GM10266 (cell line): ENCODE data around the gene SELENOK.
A peak's percentile ranks its signal among the peaks of the same experiment; 100 is the strongest.

ENCODE experiments used
- DNase-seq: peaks from one replicate; pipeline ENCODE4 v3.0.0; 2012; ENCODE audit errors: extremely low spot score
- TF ChIP-seq, protein P1 (sequence below): IDR thresholded peaks from 2 replicates; pipeline ENCODE4 v1.5.1; 2012; ENCODE audit warnings: mild to moderate bottlenecking, low read depth; ENCODE audit not compliant: control insufficient read depth, insufficient read depth; ENCODE audit errors: missing control alignments

Gene SELENOK

DNA sequence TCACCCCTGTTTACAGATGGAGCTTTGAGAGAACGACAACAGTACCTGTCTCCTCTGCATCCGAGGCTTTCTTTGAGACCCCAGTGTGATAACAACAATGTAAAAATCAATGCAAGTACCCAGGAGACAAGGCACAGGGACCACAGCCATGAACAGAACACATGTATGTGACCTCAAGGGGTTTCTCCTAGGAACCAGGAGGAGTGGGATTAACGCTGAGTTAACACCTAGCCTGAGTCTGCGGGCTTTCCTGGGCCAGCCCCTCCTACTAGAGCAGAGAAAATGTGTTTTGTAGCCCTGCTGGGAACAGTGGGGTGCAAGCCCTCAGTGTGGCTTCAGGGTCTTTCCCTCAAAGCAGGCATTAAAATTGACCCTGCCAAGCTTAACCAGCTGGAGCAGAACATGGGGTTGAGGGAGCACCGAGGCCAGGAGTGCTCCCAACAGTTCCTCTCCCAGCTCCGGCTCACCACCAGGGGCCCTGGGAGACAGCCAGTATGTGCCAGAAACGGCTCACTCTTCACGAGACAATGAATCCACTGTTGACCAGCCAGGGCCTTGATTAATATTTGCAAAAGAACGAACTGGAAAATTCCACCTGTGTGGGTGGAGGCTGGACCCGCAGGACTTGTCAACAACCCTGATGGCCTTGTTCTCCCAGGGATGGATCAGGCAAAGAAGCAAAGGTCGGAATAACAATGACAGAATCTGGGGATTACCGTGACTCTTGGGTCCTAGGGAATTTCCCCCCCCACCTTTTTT, 49.0 kb downstream of the SELENOK start:
- TF ChIP-seq, protein P1, sequence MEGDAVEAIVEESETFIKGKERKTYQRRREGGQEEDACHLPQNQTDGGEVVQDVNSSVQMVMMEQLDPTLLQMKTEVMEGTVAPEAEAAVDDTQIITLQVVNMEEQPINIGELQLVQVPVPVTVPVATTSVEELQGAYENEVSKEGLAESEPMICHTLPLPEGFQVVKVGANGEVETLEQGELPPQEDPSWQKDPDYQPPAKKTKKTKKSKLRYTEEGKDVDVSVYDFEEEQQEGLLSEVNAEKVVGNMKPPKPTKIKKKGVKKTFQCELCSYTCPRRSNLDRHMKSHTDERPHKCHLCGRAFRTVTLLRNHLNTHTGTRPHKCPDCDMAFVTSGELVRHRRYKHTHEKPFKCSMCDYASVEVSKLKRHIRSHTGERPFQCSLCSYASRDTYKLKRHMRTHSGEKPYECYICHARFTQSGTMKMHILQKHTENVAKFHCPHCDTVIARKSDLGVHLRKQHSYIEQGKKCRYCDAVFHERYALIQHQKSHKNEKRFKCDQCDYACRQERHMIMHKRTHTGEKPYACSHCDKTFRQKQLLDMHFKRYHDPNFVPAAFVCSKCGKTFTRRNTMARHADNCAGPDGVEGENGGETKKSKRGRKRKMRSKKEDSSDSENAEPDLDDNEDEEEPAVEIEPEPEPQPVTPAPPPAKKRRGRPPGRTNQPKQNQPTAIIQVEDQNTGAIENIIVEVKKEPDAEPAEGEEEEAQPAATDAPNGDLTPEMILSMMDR = no peak
- no peak for DNase-seq

DNA sequence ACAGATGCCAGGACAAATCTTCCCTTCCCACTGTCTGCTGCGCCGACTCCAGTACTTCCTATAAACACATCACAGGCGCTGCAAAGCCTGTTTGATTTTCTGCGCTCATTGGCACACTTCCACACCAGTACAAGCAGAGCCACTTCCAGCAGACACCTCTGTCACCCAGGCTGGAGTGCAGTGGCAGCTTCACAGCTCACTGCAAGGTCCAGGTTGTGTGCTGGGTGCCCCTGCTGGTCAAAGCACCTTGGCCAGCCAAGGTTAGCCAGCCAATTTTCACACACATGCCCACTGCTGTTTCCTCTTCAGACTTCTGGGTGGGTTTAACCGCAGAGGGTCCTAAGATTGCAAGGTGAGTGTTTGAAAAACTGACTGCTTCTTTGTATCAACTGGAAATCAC, 50.4 kb downstream of the SELENOK start:
- TF ChIP-seq, protein P1 = peak; percentile 14
- no peak for DNase-seq

DNA sequence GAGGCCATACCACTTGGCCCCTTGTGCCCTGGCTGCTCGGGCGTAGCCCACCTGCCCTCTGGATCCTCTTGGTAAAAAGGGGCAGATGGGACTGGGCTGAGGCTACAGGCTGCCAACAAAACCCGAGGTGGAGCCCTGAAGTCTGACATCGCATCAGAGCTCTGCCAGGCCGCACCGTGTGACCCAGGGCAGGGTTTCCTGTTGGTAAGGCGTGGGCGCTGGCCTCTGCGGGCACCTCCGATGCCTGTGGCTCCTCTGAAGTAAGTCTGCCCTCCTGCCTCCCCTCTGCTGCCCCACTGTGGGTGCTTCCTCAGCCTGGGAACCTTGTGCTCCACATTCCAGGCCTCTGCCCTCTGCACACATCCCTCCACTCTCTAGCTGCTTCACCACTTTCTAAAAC, 54.3 kb downstream of the SELENOK start:
- TF ChIP-seq, protein P1 = no peak
- DNase-seq = no peak

- TF ChIP-seq, protein P1 = no peak
Measured at GRCh38 chr3:53836084-53836872, 55.4 kb downstream of the SELENOK start.

DNA sequence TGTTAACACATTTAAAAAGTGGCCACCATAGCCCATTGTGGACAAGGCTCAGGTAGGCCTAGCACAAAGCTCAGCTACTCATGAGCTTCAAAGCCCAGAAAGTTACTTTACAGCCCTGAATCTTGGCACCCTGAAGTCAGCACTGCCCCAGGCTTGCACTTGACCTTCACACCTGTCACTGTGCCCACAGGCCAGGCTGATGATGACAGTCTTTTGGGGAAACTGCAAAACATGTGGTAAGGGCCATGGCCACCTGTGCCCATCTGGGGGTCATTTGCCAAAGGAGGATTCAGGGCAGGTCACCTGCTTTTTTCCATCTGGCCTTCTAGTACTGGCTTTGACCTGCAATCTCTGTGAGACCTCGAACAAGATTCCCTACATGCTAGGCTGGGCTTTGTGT, 56.4 kb downstream of the SELENOK start:
- TF ChIP-seq, protein P1 = no peak
- DNase-seq = no peak

More at GRCh38 chr3:53836084-53836872, 55.4 kb downstream of the SELENOK start:
- no peak for DNase-seq

DNA sequence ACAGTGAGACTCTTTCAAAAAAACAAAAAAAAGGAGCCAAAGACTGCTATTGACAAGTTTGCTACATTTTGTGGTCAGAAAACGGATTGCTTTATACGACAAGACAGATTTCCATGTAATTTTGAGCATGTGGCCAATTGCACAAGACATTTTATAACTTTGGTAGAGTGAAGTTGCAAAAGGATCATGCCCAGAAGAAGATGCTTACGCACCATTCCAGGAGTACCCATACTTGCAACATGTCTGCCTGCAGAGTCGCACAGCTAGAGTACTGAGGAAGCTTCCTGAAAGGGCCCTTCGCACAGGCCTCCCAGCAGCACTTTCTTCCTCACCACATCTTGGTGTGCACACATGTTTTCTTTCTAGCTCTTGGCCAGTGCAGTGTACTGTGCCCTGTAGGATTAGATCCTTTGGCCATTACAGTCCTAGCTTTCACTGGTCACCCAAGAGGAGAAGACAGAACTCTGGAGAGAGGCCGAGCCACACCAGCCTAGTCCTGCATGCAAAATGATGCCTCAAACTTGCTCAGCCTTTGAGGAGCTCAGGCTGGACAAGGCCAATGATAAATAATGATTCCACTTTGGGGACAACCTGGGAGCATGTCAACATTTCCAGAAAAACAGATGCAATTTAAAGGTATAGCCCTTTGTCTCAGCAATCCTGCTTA, 57.1 kb downstream of the SELENOK start:
- TF ChIP-seq, protein P1 = no peak
- no peak for DNase-seq
